Measurements from ENCODE around the gene ARHGEF37. TPM values are rescaled to one million over a fixed set of nuclear protein-coding genes. Genes with fewer than 3 reads are reported as not detected.

Gene ARHGEF37
- total and polyA plus RNA-seq, 9 of the 15 experiments (the other 6 are each of a cell fraction or from before 2014, with no cell fraction given): 0.01 to 0.27 (median 0.05) TPM

DNA sequence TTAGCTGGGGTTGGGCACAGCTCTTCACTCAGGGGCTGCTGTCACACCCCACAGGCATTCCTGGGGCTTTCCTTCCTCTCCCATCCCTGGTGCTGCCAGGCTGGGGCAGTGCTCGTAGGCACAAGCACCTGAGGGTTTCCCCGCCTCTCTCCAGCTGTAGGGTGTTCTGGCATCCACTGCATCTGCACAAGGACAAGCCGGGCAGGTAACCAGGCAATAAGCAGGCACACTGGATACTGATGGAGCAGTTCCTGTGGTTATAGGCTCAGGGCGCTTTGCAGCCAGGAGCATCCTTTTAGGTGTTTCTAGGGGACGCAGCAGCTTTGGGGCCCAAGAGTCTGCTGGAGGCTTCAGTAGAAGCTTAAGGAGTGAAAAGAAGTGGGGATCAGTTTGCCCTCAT, 56.8 kb downstream of the ARHGEF37 start:
- Histone ChIP-seq H3K9ac (ENCODE audit: insufficient read depth in 1 of 2, low read depth in 2 of 2, low read length in 2 of 2) (no peak overlapping the region), H3K79me2 (ENCODE audit: control insufficient read depth, insufficient read depth, low read length) (no peaks in the 10 kb centered on the region), H3K4me3 (no peak overlapping the region), H2AFZ (ENCODE audit: low read depth, low read length) (no peak overlapping the region), H4K20me1 (replicated peaks; ENCODE audit: control insufficient read depth, insufficient read depth, low read length) (no peaks in the 10 kb centered on the region), H3K27ac (ENCODE audit: extremely low read depth, low read depth, low read length) (no peak overlapping the region), H3K27me3 (ENCODE audit: control insufficient read depth in 2 of 2, insufficient read depth in 2 of 2, low read length in 2 of 2) (no peaks in the 10 kb centered on the region), H3K9me3 (replicated peaks; ENCODE audit: control insufficient read depth, insufficient read depth, low read depth, low read length) (no peaks in the 10 kb centered on the region), H3K36me3 (ENCODE audit: control insufficient read depth, insufficient read depth, low read length) (no peaks in the 10 kb centered on the region), H3K4me1 (replicated peaks in 1 of 2; ENCODE audit: control insufficient read depth in 2 of 2, insufficient read depth in 2 of 2, low read length in 2 of 2) (peaks cover 15 to 17% of the 10 kb centered on the region in 2 experiments), H3K9me1 (ENCODE audit: control insufficient read depth, insufficient read depth, low read length) (no peaks in the 10 kb centered on the region), H3K4me2 (ENCODE audit: insufficient read depth, low read length) (no peak overlapping the region)
- DNase-seq (ENCODE audit: extremely low read depth in 1 of 4, low spot score in 3 of 4) (no peak), ATAC-seq (no peak), FAIRE-seq (no peak)
- ChIA-PET POLR2A (interaction anchor here (1.1 kb wide), 1 partner anchor 190 kb away, joined by 3 read pairs; no protein-coding TSS in a partner anchor), CTCF (ENCODE audit: low intra/inter-chr PET ratio) (interaction anchor here (5.7 kb wide), 1 partner anchor 190 kb away, joined by 108 read pairs; no protein-coding TSS in a partner anchor)
- 40% methylated on average over 5 of the region's 5 CpGs for WGBS (ENCODE audit: insufficient coverage, low coverage, missing lambda C conversion rate)
- intact Hi-C loops (cut with micrococcal nuclease) (loop anchor here (5.0 kb wide), 1 partner anchor 139 kb away; no protein-coding TSS in a partner anchor), in situ Hi-C loops (cut with MboI) (loop anchor here (5.0 to 10.0 kb wide), 3 partner anchors 189 to 577 kb away; no protein-coding TSS in a partner anchor)
- BruUV-seq (replicated peaks): no TSS peak
- TF ChIP-seq ZSCAN29 (IDR thresholded peaks at IDR 0.05) (no peak), STAT5B (CRISPR knock-in tag; IDR thresholded peaks at IDR 0.05) (no peak), SAFB2 (IDR thresholded peaks at IDR 0.05; ENCODE audit: borderline replicate concordance, low read depth, low read length, severe bottlenecking) (no peak), PTRF (tag; IDR thresholded peaks at IDR 0.05) (no peak), ZNF165 (CRISPR knock-in tag; IDR thresholded peaks at IDR 0.05; ENCODE audit: borderline replicate concordance) (no peak), POLR3A (IDR thresholded peaks at IDR 0.05; ENCODE audit: borderline replicate concordance, extremely low read depth, insufficient read depth, insufficient read length) (no peak), MCM3 (IDR thresholded peaks at IDR 0.05) (no peak), ZNF197 (CRISPR knock-in tag; IDR thresholded peaks at IDR 0.05; ENCODE audit: low read depth) (no peak)
- TF ChIP-seq, protein P1, sequence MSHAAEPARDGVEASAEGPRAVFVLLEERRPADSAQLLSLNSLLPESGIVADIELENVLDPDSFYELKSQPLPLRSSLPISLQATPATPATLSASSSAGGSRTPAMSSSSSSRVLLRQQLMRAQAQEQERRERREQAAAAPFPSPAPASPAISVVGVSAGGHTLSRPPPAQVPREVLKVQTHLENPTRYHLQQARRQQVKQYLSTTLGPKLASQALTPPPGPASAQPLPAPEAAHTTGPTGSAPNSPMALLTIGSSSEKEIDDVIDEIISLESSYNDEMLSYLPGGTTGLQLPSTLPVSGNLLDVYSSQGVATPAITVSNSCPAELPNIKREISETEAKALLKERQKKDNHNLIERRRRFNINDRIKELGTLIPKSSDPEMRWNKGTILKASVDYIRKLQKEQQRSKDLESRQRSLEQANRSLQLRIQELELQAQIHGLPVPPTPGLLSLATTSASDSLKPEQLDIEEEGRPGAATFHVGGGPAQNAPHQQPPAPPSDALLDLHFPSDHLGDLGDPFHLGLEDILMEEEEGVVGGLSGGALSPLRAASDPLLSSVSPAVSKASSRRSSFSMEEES (CRISPR knock-in tag; IDR thresholded peaks at IDR 0.05): no peak
- TF ChIP-seq, protein P2, sequence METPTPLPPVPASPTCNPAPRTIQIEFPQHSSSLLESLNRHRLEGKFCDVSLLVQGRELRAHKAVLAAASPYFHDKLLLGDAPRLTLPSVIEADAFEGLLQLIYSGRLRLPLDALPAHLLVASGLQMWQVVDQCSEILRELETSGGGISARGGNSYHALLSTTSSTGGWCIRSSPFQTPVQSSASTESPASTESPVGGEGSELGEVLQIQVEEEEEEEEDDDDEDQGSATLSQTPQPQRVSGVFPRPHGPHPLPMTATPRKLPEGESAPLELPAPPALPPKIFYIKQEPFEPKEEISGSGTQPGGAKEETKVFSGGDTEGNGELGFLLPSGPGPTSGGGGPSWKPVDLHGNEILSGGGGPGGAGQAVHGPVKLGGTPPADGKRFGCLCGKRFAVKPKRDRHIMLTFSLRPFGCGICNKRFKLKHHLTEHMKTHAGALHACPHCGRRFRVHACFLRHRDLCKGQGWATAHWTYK (CRISPR knock-in tag; IDR thresholded peaks at IDR 0.05): no peak

Measured in K562 (cell line).